HG03575 (cell line): ENCODE data around the gene NCAM2.

Source experiments
- ATAC-seq: cut with Tn5 transposase; IDR thresholded peaks from one replicate; pipeline ENCODE4 v1.9.1; 2021; ENCODE audit not compliant: unreplicated experiment, insufficient number of reproducible peaks, low FRiP score; ENCODE audit errors: extremely low read depth

Gene NCAM2

DNA sequence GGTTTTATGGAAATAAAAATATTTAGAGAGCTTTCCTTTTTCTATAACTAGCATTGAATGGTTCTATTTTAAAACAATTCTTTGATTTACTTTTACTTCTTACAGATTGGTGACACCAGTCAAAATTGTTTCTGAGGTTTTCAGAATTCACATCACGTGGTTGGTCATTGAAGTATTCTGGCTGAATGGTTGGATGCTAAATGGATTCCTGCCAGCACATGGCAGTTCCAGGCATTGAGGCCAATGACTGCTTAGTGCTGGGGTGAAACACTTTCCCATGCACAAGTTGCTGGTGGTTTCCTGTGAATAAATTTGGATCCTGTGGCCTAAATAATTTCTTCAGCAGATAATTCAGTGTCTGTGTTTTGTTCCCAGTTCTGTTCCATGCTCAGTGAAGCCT is 20.6 kb downstream of the NCAM2 start:
- ATAC-seq = no peak

DNA sequence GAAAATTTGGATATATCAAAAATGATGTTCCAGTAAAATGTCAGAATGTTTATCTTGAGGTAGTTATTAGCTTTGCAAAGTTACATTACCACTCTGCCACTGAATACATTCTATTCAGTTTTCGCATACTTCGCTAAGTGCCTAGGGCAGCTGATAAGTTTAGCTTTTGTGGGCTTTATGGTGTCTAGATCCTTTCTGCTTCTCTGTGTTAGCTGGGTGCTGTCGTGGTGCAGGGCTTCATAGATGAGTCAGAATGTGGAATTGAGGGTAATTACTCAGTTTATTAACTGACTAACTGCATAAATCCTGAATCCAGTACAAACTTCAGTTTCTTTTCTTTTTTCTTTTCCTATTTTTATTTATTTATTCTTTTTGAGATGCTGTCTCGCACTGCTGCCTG is 21.5 kb downstream of the NCAM2 start:
- ATAC-seq = no peak

GRCh38 chr21:21025742-21026141 is 27.5 kb downstream of the NCAM2 start:
- ATAC-seq = no peak

- ATAC-seq = no peak
Observed at GRCh38 chr21:21028275-21028820, 30.1 kb downstream of the NCAM2 start.

DNA sequence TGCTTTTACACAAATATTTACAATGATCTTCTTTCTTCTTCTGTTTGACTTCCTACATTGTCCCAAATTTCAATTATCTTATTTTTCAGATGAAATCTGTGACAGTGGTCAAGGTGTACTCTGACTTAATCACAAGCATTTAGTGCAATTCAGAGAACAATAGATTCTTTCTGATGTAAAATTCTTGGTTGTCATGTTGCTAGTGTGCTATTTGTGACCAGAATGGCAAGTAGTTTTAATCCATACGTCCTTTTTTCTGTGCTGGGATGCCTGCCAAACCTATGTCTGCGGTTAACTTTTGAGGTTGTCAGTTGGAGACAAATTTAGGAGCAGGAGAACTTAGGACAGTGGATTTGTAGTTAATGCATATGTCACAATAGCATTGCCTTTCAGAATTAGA is 31.0 kb downstream of the NCAM2 start:
- ATAC-seq = no peak

- ATAC-seq = no peak
Observed at GRCh38 chr21:21030311-21030710, 32.1 kb downstream of the NCAM2 start.

GRCh38 chr21:21034036-21034435 is 35.8 kb downstream of the NCAM2 start:
- ATAC-seq = no peak

GRCh38 chr21:21039624-21040170 is 41.5 kb downstream of the NCAM2 start:
- ATAC-seq = no peak

DNA sequence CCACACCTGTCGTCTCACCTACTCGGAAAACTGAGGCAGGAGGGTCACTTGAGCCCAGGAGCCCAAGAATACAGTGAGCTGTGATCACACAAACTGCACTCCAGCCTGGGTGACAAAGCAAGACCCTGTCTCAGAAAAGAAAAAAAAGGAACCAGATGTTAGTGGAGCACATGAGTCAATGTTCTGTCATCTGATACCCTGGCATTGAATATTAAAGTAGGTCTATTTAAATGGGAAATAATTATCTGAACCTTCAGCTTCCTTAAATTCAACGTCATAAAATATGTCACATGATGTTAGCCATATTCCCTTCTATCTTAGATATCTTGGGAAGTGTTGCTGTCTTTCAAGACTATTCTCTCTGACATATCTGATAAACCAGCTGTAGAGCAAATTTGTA is 47.3 kb downstream of the NCAM2 start:
- ATAC-seq = no peak

- ATAC-seq = no peak
Observed at GRCh38 chr21:21046063-21046462, 47.9 kb downstream of the NCAM2 start.

DNA sequence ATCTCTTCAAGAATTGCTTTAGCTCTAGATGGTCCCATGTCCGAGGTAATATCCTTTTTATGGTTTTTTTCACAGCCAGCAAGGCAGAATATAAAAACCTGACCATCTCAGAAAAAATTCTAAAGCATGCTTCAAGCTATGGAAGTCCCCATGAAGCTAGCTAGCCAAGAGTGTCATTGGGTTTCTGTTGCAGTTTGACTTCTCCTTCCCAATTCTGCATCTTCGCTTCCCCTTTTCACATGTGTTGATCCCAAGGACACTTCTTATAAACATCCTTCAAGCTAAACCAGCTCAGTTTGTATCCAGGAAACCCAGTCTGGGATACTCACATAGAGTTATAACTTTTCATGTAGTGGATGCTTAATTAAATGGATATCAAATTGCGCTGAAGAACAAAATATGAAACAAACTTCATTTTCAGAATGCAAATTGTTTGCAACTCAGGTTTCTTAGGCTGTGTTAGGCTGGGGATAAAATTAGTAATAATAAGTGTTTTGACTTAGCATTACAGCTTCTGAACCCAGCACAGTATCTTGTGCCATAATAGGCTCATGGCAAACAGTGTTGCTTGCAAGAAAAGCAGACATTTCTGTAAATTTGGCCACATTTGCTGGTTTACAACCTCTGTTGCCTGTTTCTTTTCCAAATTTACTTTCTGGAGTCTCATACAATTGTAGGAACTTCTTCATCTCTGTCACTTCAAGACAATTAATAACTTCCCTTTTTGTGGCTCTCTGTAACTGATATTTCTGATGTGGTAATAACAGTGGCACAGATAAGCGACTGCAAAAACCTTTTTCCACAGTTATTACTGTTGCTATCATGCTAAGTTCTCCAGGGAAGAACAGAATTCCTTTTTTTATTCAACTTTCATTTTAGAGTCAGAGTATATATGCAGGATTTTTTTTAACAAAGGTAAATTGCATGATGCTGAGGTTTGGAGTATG is 53.2 kb downstream of the NCAM2 start:
- no peak for ATAC-seq

- no peak for ATAC-seq
Observed at GRCh38 chr21:21052672-21053071, 54.5 kb downstream of the NCAM2 start.

DNA sequence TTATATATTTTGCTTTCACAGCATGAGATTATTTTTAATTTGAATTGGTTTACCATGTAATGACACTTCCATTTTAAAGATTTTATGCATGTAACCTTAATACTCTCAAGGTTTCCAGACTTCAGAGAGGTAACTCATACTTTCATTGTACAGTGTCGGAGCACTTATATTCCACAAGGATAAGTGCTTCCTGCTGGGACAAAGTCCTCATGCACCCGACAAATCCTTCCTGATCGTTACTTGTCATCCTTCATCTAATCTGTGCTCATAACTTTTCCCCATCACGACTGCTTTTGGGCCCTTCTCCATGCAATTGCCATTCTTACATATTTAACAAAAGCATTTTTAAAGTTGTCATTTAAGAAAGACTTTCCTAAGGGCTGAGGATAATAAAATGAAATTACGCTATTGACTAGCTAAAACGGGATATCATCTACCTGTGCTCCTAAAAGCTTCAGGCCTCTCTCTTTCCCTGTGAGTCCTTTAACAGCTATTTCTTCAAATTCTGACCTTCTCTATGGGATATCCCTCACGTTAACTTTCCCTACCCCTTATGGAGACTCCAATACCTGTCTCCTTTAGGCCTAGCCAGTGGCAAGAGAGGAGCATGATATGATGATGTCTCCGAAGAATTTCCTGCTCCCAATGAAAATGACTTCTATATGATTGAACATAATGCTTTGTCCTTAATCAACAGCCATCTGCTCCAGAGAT is 59.3 kb downstream of the NCAM2 start:
- ATAC-seq = no peak

GRCh38 chr21:21063828-21064227 is 65.6 kb downstream of the NCAM2 start:
- ATAC-seq = no peak

DNA sequence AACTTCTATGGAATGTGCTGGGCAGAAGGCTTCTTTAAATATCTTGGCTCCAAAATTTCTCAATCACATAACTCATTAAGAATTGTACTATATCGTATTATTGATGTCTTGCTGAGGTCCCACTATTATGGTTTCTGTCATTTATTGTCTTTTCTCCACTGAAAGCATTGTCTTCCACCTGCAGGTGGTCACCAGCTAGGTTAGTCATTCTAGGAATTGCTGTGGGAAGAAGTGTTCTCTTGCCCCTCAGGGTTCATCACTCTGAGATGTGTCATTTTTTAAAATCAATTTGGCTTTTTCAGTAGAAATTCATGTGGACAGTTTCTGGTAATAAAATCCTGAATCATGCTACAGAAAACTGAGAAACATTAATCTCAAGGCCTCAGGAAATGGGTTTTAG is 66.1 kb downstream of the NCAM2 start:
- no peak for ATAC-seq

DNA sequence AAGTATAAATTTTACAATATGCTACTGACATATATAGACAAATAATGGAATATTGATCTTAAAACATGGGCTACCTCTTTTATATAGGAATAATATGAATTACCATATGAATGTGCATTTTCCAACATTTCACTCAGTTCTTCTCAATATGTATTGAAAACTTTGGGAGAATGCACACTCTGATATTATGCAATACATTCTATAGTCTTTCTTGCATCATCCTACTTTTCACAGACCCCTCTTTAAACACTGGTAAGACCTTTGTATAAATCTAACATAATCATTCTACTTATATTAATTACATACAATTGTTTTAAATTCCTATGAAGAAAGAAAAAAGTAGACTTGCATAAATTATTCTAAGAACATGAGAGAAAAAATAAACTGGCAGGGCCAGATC is 69.2 kb downstream of the NCAM2 start:
- no peak for ATAC-seq

DNA sequence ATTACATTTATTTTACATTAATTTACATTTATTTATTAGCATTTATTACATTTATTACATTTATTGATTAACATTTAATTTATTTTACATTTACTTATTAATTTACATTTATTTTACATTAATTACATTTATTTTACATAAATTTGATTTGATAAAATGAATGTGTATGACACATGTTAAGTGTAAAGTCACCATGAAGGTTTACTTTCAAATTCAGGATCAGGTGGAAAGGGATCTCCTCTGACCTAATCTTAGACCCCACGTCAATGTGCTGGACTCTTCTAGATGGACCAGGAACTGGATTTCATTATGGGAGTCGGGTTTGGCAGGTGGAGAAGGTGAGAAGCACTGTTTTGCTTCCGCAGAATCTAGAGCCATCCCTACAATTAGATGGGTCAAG is 76.1 kb downstream of the NCAM2 start:
- ATAC-seq = no peak

- ATAC-seq = no peak
Observed at GRCh38 chr21:21076051-21076450, 77.8 kb downstream of the NCAM2 start.

GRCh38 chr21:21076491-21076890 is 78.3 kb downstream of the NCAM2 start:
- ATAC-seq = no peak

- no peak for ATAC-seq
Observed at GRCh38 chr21:21079646-21080045, 81.4 kb downstream of the NCAM2 start.
